ENCODE data around the gene HOXD8. TPM values are rescaled to one million over a fixed set of nuclear protein-coding genes. Genes with fewer than 3 reads are reported as not detected.

Gene HOXD8
- total and polyA plus RNA-seq, 9 donors = 29.2 to 50.6 (median 36.2) TPM

- peaks cover 2% of the 10 kb centered on the region for H3K4me1 ChIP-seq (ENCODE audit: insufficient read depth)
- DNase-seq = peak in 1 of 5 donors; percentile 28
- H3K27ac ChIP-seq = peak overlapping the region; percentile 9 to 87
- no peak for TF ChIP-seq CTCF (IDR thresholded peaks at IDR 0.05)
- TF ChIP-seq POLR2A (IDR thresholded peaks at IDR 0.05) = no peak
- TF ChIP-seq EP300 (IDR thresholded peaks at IDR 0.05) = no peak
- peak overlapping the region; percentile 76 for H3K4me3 ChIP-seq
- no peaks in the 10 kb centered on the region for H3K9me3 ChIP-seq
- intact Hi-C loops (cut with DNase I) = loop anchor here in 1 of 4 donors (5.0 to 10.0 kb wide), 2 partner anchors 690 to 1088 kb away; partner anchors contain the start of gene HNRNPA3
- no peaks in the 10 kb centered on the region for H3K36me3 ChIP-seq
- 49 to 59% (median 57%) methylated on average over 29 to 34 of the region's 34 CpGs for WGBS, 3 donors
- no peaks in the 10 kb centered on the region for H3K27me3 ChIP-seq
These were observed 5.2 kb upstream of the HOXD8 start for GRCh38 chr2:176124110-176124946.

- no peaks in the 10 kb centered on the region for H3K27me3 ChIP-seq
- DNase-seq = peak in 1 of 5 donors; percentile 15
- peaks cover 2% of the 10 kb centered on the region for H3K4me1 ChIP-seq (ENCODE audit: insufficient read depth)
- intact Hi-C loops (cut with DNase I) = loop anchor here (5.0 to 10.0 kb wide), 6 partner anchors 427 to 1087 kb away; partner anchors contain the start of gene HNRNPA3 (in 1 of the 4)
- 73 to 85% (median 80%) methylated on average over 8 to 9 of the region's 9 CpGs for WGBS, 3 donors
- TF ChIP-seq POLR2A (IDR thresholded peaks at IDR 0.05) (no peak), CTCF (IDR thresholded peaks at IDR 0.05) (no peak), EP300 (IDR thresholded peaks at IDR 0.05) (no peak)
- peak overlapping the region; percentile 76 for H3K4me3 ChIP-seq
- no peaks in the 10 kb centered on the region for H3K9me3 ChIP-seq
- H3K27ac ChIP-seq = peak overlapping the region in 1 of 2 donors; percentile 8
- H3K36me3 ChIP-seq = no peaks in the 10 kb centered on the region
These were observed 4.3 kb upstream of the HOXD8 start for GRCh38 chr2:176124947-176125771.

GRCh38 chr2:176125772-176126054, 3.8 kb upstream of the HOXD8 start:
- H3K9me3 ChIP-seq = no peaks in the 10 kb centered on the region
- DNase-seq = peak in 1 of 5 donors; percentile 15
- no peaks in the 10 kb centered on the region for H3K36me3 ChIP-seq
- no peaks in the 10 kb centered on the region for H3K27me3 ChIP-seq
- intact Hi-C loops (cut with DNase I) = loop anchor here (5.0 to 10.0 kb wide), 5 partner anchors 427 to 1037 kb away; no protein-coding TSS in a partner anchor
- no peak overlapping the region for H3K4me3 ChIP-seq
- TF ChIP-seq POLR2A (IDR thresholded peaks at IDR 0.05) (no peak), CTCF (IDR thresholded peaks at IDR 0.05) (no peak), EP300 (IDR thresholded peaks at IDR 0.05) (no peak)
- WGBS, 3 donors = 68 to 83% (median 82%) methylated on average over 6 of the region's 6 CpGs
- H3K4me1 ChIP-seq (ENCODE audit: insufficient read depth) = peaks cover 2% of the 10 kb centered on the region
- H3K27ac ChIP-seq = peak overlapping the region in 1 of 2 donors; percentile 8

All from ovary (tissue), 9 donors.